Measurements from ENCODE around the gene TGOLN2. TPM values are rescaled to one million over a fixed set of nuclear protein-coding genes. Genes with fewer than 3 reads are reported as not detected.

TGOLN2 gene
- total and polyA plus RNA-seq, 10 of the 15 experiments (the other 5 are each of a cell fraction or from before 2014, with no cell fraction given) = 13.8 to 92.3 (median 49.4) TPM

GRCh38 chr2:85327822-85328617 is at the start of gene TGOLN2 (continued):
- TF ChIP-seq E2F4 (IDR thresholded peaks at IDR 0.05; ENCODE audit: low read depth, low read length) (peak; percentile 60; the same call in 1 of the 2 replicates), NFYB (IDR thresholded peaks at IDR 0.05; ENCODE audit: insufficient read depth, low read depth, low read length) (no peak), YBX1 (IDR thresholded peaks at IDR 0.05) (no peak), ZNF207 (IDR thresholded peaks at IDR 0.05; ENCODE audit: borderline replicate concordance) (peak; percentile 99), ZNF592 (IDR thresholded peaks at IDR 0.05) (no peak), CEBPZ (IDR thresholded peaks at IDR 0.05; ENCODE audit: low read depth, low read length) (no peak), STAT1 (conservative IDR thresholded peaks at IDR 0.05) (no peak; the same call in 1 of the 2 replicates), HDAC2 (IDR thresholded peaks at IDR 0.05) (no peak), LARP7 (IDR thresholded peaks at IDR 0.05) (0 out of 2 replicates have a peak, but pooled peaks have one; percentile 35), CUX1 (IDR thresholded peaks at IDR 0.05; ENCODE audit: insufficient replicate concordance, low read depth, low read length) (no peak), NR2C1 (IDR thresholded peaks at IDR 0.05) (no peak), MYC (IDR thresholded peaks at IDR 0.05; ENCODE audit: insufficient read depth, insufficient read length, insufficient replicate concordance, low read length, severe bottlenecking) (no peak)
- TF ChIP-seq, protein P1, sequence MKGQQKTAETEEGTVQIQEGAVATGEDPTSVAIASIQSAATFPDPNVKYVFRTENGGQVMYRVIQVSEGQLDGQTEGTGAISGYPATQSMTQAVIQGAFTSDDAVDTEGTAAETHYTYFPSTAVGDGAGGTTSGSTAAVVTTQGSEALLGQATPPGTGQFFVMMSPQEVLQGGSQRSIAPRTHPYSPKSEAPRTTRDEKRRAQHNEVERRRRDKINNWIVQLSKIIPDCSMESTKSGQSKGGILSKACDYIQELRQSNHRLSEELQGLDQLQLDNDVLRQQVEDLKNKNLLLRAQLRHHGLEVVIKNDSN (IDR thresholded peaks at IDR 0.05; ENCODE audit: borderline replicate concordance, extremely low read length, insufficient read depth, low read depth, low read length) = no peak
